HG03103 (cell line): Measurements from ENCODE around the gene NUP107.

ENCODE experiments used
- ATAC-seq: cut with Tn5 transposase; IDR thresholded peaks from one replicate; pipeline ENCODE4 v1.9.1; 2021; ENCODE audit warnings: low read depth; ENCODE audit not compliant: unreplicated experiment

NUP107 gene

GRCh38 chr12:68771223-68771925 lies 84.6 kb downstream of the NUP107 start:
- no peak for ATAC-seq

GRCh38 chr12:68772714-68773113 lies 85.9 kb downstream of the NUP107 start:
- ATAC-seq = no peak

DNA sequence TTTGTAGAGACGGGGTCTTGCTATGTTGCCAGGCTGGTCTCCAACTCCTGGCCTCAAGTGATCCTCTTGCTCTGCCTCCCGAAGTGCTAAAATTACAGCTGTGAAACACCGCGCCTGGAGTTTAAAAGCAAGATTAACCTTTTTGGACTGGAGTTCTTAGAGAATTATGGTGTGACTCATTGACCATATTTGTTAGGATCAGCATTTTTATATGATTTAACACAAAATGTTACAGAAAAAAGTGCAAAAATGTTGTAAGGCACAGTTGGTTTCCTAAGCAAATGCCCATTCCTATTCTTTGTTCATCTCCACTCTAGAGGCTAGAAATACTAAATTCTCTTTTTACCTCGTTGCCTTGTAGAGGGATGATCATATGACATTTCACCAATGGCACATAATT lies 86.8 kb downstream of the NUP107 start:
- no peak for ATAC-seq

DNA sequence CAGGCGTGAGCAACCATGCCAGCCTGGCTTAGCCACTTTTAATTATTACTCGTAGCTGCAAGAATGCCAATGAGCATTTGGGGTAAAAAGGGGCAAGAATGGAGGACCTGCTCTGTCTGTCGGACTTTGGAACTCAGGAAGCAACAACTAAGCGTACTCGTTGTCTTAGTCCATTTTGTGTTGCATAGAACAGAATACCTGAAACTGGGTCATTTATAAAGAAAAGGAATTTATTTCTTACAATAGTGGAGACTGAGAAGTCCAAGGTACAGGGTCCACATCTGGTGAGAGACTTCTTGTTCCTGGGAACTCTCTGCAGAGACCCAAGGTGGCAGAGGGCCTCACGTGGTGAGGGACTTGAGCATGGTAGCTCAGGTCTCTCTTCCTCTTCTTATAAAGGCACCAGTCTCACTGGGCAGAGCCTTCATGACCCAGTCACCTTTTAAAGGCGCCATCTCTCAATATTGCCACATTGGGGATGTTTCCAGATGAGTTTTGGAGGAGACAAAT lies 88.4 kb downstream of the NUP107 start:
- ATAC-seq = no peak

GRCh38 chr12:68776976-68777610 lies 90.3 kb downstream of the NUP107 start:
- ATAC-seq = no peak

GRCh38 chr12:68779280-68779679 lies 92.5 kb downstream of the NUP107 start:
- ATAC-seq = no peak

- no peak for ATAC-seq
Measured at GRCh38 chr12:68780731-68781130, 94.0 kb downstream of the NUP107 start.

DNA sequence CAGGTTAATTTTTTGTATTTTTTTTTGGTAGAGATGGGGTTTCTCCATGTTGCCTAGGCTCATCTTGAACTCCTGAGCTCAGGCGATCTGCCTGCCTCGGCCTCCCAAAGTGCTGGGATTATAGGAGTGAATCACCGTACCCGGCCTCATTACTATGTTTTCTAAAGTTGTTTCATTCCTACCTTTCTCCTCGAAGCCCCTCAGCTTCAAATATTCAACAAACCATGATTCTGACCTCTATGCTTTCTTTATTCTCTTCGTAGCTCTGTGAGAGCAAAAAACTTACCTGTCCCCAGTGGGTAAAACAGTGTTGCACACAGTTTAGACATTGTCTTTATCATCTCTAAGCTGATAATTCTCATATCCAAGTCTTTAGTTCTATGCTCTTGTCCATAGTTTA lies 95.0 kb downstream of the NUP107 start:
- ATAC-seq = no peak

GRCh38 chr12:68784015-68784414 lies 97.2 kb downstream of the NUP107 start:
- ATAC-seq = no peak

GRCh38 chr12:68785358-68785757 lies 98.6 kb downstream of the NUP107 start:
- no peak for ATAC-seq

- ATAC-seq = no peak
Measured at GRCh38 chr12:68785823-68786222, 99.0 kb downstream of the NUP107 start.

GRCh38 chr12:68786929-68787328 lies 100.2 kb downstream of the NUP107 start:
- no peak for ATAC-seq

GRCh38 chr12:68788554-68789143 lies 101.9 kb downstream of the NUP107 start:
- ATAC-seq = no peak

DNA sequence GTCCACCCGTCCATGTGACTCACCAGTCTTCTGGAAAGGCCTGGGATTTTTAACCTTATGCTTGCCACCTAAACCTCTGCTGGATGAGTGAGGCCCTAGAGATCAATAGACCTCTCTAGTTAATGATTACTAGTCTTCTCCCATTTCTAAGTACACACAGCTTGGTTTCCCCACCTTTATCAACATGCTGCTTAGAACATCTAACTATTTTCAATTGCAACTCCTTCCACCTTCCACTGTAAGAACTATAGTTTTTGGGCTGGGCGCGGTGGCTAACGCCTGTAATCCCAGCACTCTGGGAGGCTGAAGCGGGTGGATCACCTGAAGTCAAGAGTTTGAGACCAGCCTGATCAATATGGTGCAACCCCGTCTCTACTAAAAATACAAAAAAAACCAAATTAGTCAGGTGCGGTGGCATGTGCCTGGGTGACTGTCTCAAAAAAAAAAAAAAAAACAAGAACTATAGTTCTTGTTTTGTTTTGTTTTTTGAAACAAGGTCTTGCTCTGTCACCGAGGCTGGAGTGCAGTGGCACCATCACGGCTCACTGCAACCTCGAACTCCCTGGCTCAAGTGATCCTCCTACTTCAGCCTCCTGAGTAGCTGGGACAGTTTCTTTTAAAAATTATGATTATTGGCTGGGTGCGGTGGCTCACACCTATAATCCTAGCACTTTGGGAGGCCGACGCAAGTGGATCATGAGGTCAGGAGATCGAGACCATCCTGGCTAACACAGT lies 102.5 kb downstream of the NUP107 start:
- ATAC-seq = no peak

GRCh38 chr12:68790081-68790951 lies 103.5 kb downstream of the NUP107 start:
- ATAC-seq = no peak

- no peak for ATAC-seq
Measured at GRCh38 chr12:68790952-68791234, 104.1 kb downstream of the NUP107 start.

DNA sequence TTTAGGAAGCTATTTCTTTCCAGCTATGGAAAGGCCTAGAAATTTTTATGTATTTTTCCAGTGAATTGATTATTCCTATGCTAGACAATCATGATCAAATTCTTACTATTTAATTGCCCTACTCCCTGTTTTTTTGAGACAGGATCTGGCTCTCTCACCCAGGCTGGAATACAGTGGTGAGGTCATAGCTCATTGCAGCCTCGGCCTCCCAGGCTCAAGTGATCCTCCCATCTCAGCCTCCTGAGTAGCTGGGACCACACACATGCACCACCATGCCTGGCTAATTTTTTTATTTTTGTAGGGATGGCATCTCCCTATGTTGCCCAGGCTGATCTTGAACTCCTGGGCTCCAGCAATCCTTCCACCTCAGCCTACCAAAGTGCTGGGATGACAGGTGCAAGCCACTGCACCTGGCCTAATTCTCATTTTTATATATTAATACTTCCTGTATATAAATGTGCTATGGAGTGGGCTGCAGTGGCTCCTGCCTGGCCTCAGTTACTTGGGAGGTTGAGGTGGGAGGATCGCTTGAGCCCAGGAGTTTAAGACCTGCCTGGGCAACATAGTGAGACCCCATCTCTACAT lies 105.2 kb downstream of the NUP107 start:
- no peak for ATAC-seq

- ATAC-seq = peak; percentile 76
Measured at GRCh38 chr12:68792952-68793351, 106.2 kb downstream of the NUP107 start.

- ATAC-seq = no peak
Measured at GRCh38 chr12:68793436-68793835, 106.7 kb downstream of the NUP107 start.
